Lower lobe of right lung (tissue), 2 donors: ENCODE results near the gene MARVELD1. TPM values are rescaled to one million over a fixed set of nuclear protein-coding genes. Genes with fewer than 3 reads are reported as not detected.

Experiments used
- ATAC-seq, 2 donors: fragments of 200-7000 bp; cut with Tn5 transposase; one replicate each; pipeline ENCODE4 v1.9.1; 2020 to 2022; ENCODE audit warnings: mild to moderate bottlenecking in 2 of 2, moderate library complexity in 2 of 2
- DNase-seq: peaks from one replicate; pipeline ENCODE4 v3.0.0-alpha.2; 2020
- H3K27ac ChIP-seq: fragments of 200-600 bp; one replicate; pipeline ENCODE4 v1.8.0; 2022
- H3K27me3 ChIP-seq: fragments of 200-600 bp; one replicate; pipeline ENCODE4 v1.8.0; 2022; ENCODE audit warnings: low read depth
- H3K36me3 ChIP-seq: fragments of 200-600 bp; one replicate; pipeline ENCODE4 v1.8.0; 2022; ENCODE audit warnings: mild to moderate bottlenecking
- H3K4me1 ChIP-seq: fragments of 200-600 bp; one replicate; pipeline ENCODE4 v1.8.0; 2022
- H3K4me3 ChIP-seq: fragments of 200-600 bp; one replicate; pipeline ENCODE4 v1.8.0; 2022; ENCODE audit warnings: mild to moderate bottlenecking
- H3K9me3 ChIP-seq: fragments of 200-600 bp; one replicate; pipeline ENCODE4 v1.8.0; 2022
- CTCF ChIP-seq: fragments of 200-600 bp; IDR thresholded peaks from one replicate; pipeline ENCODE4 v1.8.0; 2022; ENCODE audit warnings: antibody characterized with exemption, mild to moderate bottlenecking
- intact Hi-C: fragments of 100-400 bp; cut with DNase I; formaldehyde crosslinking; loops from one replicate; pipeline ENCODE4 v1.11.0; 2022
- total RNA-seq: library from RNA; stranded (reverse); fragmentation: NEBNext Ultra II Directional; extraction: Animal tissue kit (Norgen Biotek cat#: 25700); gene quantifications from one replicate; pipeline ENCODE4 v1.2.1, GENCODE V29; 2021
- donor health status: DM: no; HTN: yes; CAD: no; lungs with severe emphysema.

The MARVELD1 gene
- total RNA-seq, 1 donor from 2014 or later = 36.5 TPM

GRCh38 chr10:97708167-97708566 lies 5.4 kb upstream of the MARVELD1 start:
- intact Hi-C loops = no loop called here
- Histone ChIP-seq H3K9me3 (no peaks in the 10 kb centered on the region), H3K36me3 (no peaks in the 10 kb centered on the region), H3K27ac (no peak overlapping the region), H3K27me3 (no peaks in the 10 kb centered on the region), H3K4me3 (no peak overlapping the region), H3K4me1 (peaks cover 14% of the 10 kb centered on the region)
- DNase-seq = no peak
- no peak for ATAC-seq
- no peak for TF ChIP-seq CTCF

- peak; percentile 13 to 45 for ATAC-seq
Observed at GRCh38 chr10:97708976-97709946, 4.3 kb upstream of the MARVELD1 start.

GRCh38 chr10:97711640-97712572 lies 1.6 kb upstream of the MARVELD1 start:
- peaks cover 4% of the 10 kb centered on the region for H3K36me3 ChIP-seq
- TF ChIP-seq CTCF = no peak
- no peak overlapping the region for H3K27ac ChIP-seq
- H3K4me1 ChIP-seq = peaks cover 35% of the 10 kb centered on the region
- H3K4me3 ChIP-seq = no peak overlapping the region
- H3K27me3 ChIP-seq = no peaks in the 10 kb centered on the region
- no peak for DNase-seq
- ATAC-seq = no peak
- H3K9me3 ChIP-seq = no peaks in the 10 kb centered on the region
- intact Hi-C loops = no loop called here

More at GRCh38 chr10:97708976-97709946, 4.3 kb upstream of the MARVELD1 start:
- no peaks in the 10 kb centered on the region for H3K9me3 ChIP-seq
- H3K27me3 ChIP-seq = no peaks in the 10 kb centered on the region
- TF ChIP-seq CTCF = peak; percentile 75
- no peak overlapping the region for H3K4me3 ChIP-seq
- no peak overlapping the region for H3K27ac ChIP-seq
- no peaks in the 10 kb centered on the region for H3K36me3 ChIP-seq
- peaks cover 16% of the 10 kb centered on the region for H3K4me1 ChIP-seq
- intact Hi-C loops = no loop called here
- DNase-seq = peak; percentile 62

- ATAC-seq = peak; percentile 76 to 78
- TF ChIP-seq CTCF = peak; percentile 31
- intact Hi-C loops = no loop called here
- H3K4me3 ChIP-seq = peak overlapping the region; percentile 74
- H3K27ac ChIP-seq = peak overlapping the region; percentile 90
- peaks cover 12% of the 10 kb centered on the region for H3K36me3 ChIP-seq
- no peaks in the 10 kb centered on the region for H3K27me3 ChIP-seq
- DNase-seq = peak; percentile 86
- H3K9me3 ChIP-seq = no peaks in the 10 kb centered on the region
- H3K4me1 ChIP-seq = peaks cover 56% of the 10 kb centered on the region
Observed at GRCh38 chr10:97713826-97714400, 383 bp downstream of the MARVELD1 start.
